Urinary bladder (tissue), 2 donors: ENCODE results near the gene SH3GLB1. TPM values are rescaled to one million over a fixed set of nuclear protein-coding genes. Genes with fewer than 3 reads are reported as not detected.

Experiments used
- polyA plus RNA-seq: library from polyadenylated mRNA; stranded (reverse); fragments of 200-250 nt; gene quantifications from one replicate; pipeline ENCODE4 v1.2.3, GENCODE V29; 2013
- total RNA-seq: library from RNA; depleted of rRNA; stranded (reverse); fragments of >200 nt; gene quantifications from one replicate; pipeline ENCODE4 v1.2.3, GENCODE V29; 2014
- donor health status: healthy.

Gene SH3GLB1
- total and polyA plus RNA-seq, 2 donors = 35.1 to 104 TPM

Other genes with a start within 250 kb of the SH3GLB1 start
- not detected for gene CLCA1, start 235.6 kb upstream of the SH3GLB1 start, total RNA-seq
- gene CLCA1, start 235.6 kb upstream of the SH3GLB1 start, polyA plus RNA-seq = not detected
- 38.1 TPM for gene CLCA4, start 157.5 kb upstream of the SH3GLB1 start, total RNA-seq
- 11.7 TPM for gene CLCA4, start 157.5 kb upstream of the SH3GLB1 start, polyA plus RNA-seq
- 247 TPM for gene SELENOF, start 209.6 kb downstream of the SH3GLB1 start, total RNA-seq
- 115 TPM for gene SELENOF, start 209.6 kb downstream of the SH3GLB1 start, polyA plus RNA-seq
- 36.9 TPM for gene HS2ST1, start 210.1 kb downstream of the SH3GLB1 start, total RNA-seq
- 12.1 TPM for gene HS2ST1, start 210.1 kb downstream of the SH3GLB1 start, polyA plus RNA-seq